Caco-2 (cell line): ENCODE data around the gene SYT1. TPM values are rescaled to one million over a fixed set of nuclear protein-coding genes. Genes with fewer than 3 reads are reported as not detected.

Source experiments
- BruUV-seq: library from RNA; stranded (reverse); fragments of 400-500 nt; replicated peaks from 2 replicates; lab custom pipeline; 2021; lab: Mats Ljungman, UMichigan
- CTCF ChIA-PET: fragments of 300-600 bp; sonication (Branson Sonifier 250); formaldehyde crosslinking; loops from one replicate; lab custom pipeline; 2022; ENCODE audit warnings: antibody characterized with exemption; lab: Charles Lee
- POLR2A ChIA-PET: fragments of 300-600 bp; sonication (Branson Sonifier 250); formaldehyde crosslinking; loops from one replicate; lab custom pipeline; 2022; ENCODE audit warnings: antibody characterized with exemption; lab: Charles Lee
- DNase-seq, 2 experiments: peaks; one replicate each; pipeline versions ENCODE4 v3.0.0 to v3.0.0-alpha.2; 2020 to 2022
- H3K27me3 ChIP-seq: replicated peaks from 2 replicates; pipeline ENCODE4 v1.6.0; 2011; ENCODE audit warnings: low read length; ENCODE audit not compliant: control insufficient read depth, insufficient read depth
- H3K36me3 ChIP-seq: 2 replicates; pipeline ENCODE4 v1.5.1; 2011; ENCODE audit warnings: low read length; ENCODE audit not compliant: control insufficient read depth, insufficient read depth
- H3K4me1 ChIP-seq: fragments of 250-450 bp; sonication (Bioruptor Pico); 2 replicates; pipeline ENCODE4 v1.5.1; 2020; ENCODE audit warnings: mild to moderate bottlenecking
- H3K4me3 ChIP-seq: 2 replicates; pipeline ENCODE4 v1.5.1; 2011; ENCODE audit warnings: low read depth, mild to moderate bottlenecking, control low read depth, low read length
- H3K9me3 ChIP-seq: fragments of 250-450 bp; sonication (Bioruptor Pico); 2 replicates; pipeline ENCODE4 v1.5.1; 2020; ENCODE audit warnings: mild to moderate bottlenecking, moderate library complexity
- H3K27ac Mint-ChIP-seq: one replicate; pipeline ENCODE4 v1.8.0; 2022; ENCODE audit warnings: mixed read lengths; ENCODE audit not compliant: unreplicated experiment
- H3K27me3 Mint-ChIP-seq: one replicate; pipeline ENCODE4 v1.8.0; 2022; ENCODE audit warnings: mixed read lengths; ENCODE audit not compliant: insufficient read depth, unreplicated experiment
- H3K36me3 Mint-ChIP-seq: one replicate; pipeline ENCODE4 v1.8.0; 2022; ENCODE audit warnings: mild to moderate bottlenecking, mixed read lengths; ENCODE audit not compliant: insufficient read depth, unreplicated experiment
- H3K4me1 Mint-ChIP-seq: one replicate; pipeline ENCODE4 v1.8.0; 2022; ENCODE audit warnings: low read depth, mixed read lengths; ENCODE audit not compliant: unreplicated experiment
- H3K4me3 Mint-ChIP-seq: one replicate; pipeline ENCODE4 v1.8.0; 2022; ENCODE audit warnings: mild to moderate bottlenecking, moderate library complexity, mixed read lengths; ENCODE audit not compliant: unreplicated experiment
- H3K9me3 Mint-ChIP-seq: one replicate; pipeline ENCODE4 v1.8.0; 2022; ENCODE audit warnings: mixed read lengths; ENCODE audit not compliant: unreplicated experiment
- CTCF ChIP-seq, 2 experiments: fragments of 200-600 bp in 1 of 2; IDR thresholded peaks; 1 replicate in 1 of 2; 2 replicates in 1 of 2; pipeline versions ENCODE4 v1.5.1 to v1.8.0; 2011 to 2022; ENCODE audit warnings: antibody characterized with exemption in 1 of 2, control low read depth in 1 of 2, inconsistent platforms in 1 of 2, low read depth in 1 of 2, low read length in 1 of 2, mild to moderate bottlenecking in 1 of 2, moderate library complexity in 1 of 2; ENCODE audit not compliant: insufficient read depth in 1 of 2, severe bottlenecking in 1 of 2, unreplicated experiment in 1 of 2
- intact Hi-C: fragments of 100-400 bp; cut with micrococcal nuclease; formaldehyde crosslinking; loops from one replicate; pipeline ENCODE4 v1.10.0; 2022; ENCODE audit not compliant: unreplicated experiment
- total RNA-seq: library from RNA; stranded (reverse); gene quantifications from 2 replicates; pipeline ENCODE4 v1.2.3, GENCODE V29; 2022

Gene SYT1
- total RNA-seq, 1 experiment from 2014 or later = 0.39 TPM

- Mint-ChIP-seq H3K4me3 (no peak overlapping the region), H3K9me3 (no peaks in the 10 kb centered on the region), H3K27ac (no peak overlapping the region), H3K27me3 (peaks cover 7% of the 10 kb centered on the region), H3K36me3 (no peaks in the 10 kb centered on the region), H3K4me1 (no peaks in the 10 kb centered on the region)
- Histone ChIP-seq H3K9me3 (no peaks in the 10 kb centered on the region), H3K27me3 (no peaks in the 10 kb centered on the region), H3K36me3 (no peaks in the 10 kb centered on the region), H3K4me3 (no peak overlapping the region), H3K4me1 (no peaks in the 10 kb centered on the region)
- BruUV-seq = no TSS peak
- ChIA-PET POLR2A (no interaction called here), CTCF (no interaction called here)
- intact Hi-C loops = no loop called here
- DNase-seq = no peak
- TF ChIP-seq CTCF (IDR thresholded peaks at IDR 0.05; ENCODE audit: insufficient read depth in 1 of 2, low read depth in 1 of 2, low read length in 1 of 2, severe bottlenecking in 1 of 2, unreplicated experiment in 1 of 2) = no peak
Observed at GRCh38 chr12:79252358-79253075, 387.9 kb downstream of the SYT1 start.

DNA sequence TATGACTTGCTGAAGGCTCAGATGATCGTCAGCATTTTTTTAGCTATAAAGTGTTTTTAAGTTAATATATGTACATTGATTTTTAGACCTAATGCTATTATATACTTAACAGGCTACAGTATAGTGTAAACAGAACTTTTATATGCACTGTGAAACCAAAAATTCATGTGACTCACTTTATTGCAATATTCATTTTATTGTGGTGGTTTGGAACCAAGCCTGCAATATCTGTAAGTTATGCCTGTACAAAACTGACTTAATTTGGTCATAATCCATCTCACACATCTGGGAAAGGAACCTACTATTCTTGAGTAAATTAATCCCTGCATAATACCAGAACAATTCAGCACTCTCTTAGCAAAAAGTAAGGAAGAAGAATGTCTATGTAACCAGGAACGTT, 390.7 kb downstream of the SYT1 start:
- H3K4me3 ChIP-seq = no peak overlapping the region
- no peaks in the 10 kb centered on the region for H3K9me3 ChIP-seq
- H3K36me3 ChIP-seq = no peaks in the 10 kb centered on the region
- no peak overlapping the region for H3K27ac Mint-ChIP-seq
- H3K27me3 Mint-ChIP-seq = peaks cover 7% of the 10 kb centered on the region
- H3K4me1 Mint-ChIP-seq = no peaks in the 10 kb centered on the region
- DNase-seq = no peak
- no peaks in the 10 kb centered on the region for H3K36me3 Mint-ChIP-seq
- intact Hi-C loops = no loop called here
- H3K27me3 ChIP-seq = no peaks in the 10 kb centered on the region
- POLR2A ChIA-PET = no interaction called here
- CTCF ChIA-PET = no interaction called here
- no peaks in the 10 kb centered on the region for H3K4me1 ChIP-seq
- TF ChIP-seq CTCF (IDR thresholded peaks at IDR 0.05; ENCODE audit: insufficient read depth in 1 of 2, low read depth in 1 of 2, low read length in 1 of 2, severe bottlenecking in 1 of 2, unreplicated experiment in 1 of 2) = no peak
- no peaks in the 10 kb centered on the region for H3K9me3 Mint-ChIP-seq
- no TSS peak for BruUV-seq
- no peak overlapping the region for H3K4me3 Mint-ChIP-seq

DNA sequence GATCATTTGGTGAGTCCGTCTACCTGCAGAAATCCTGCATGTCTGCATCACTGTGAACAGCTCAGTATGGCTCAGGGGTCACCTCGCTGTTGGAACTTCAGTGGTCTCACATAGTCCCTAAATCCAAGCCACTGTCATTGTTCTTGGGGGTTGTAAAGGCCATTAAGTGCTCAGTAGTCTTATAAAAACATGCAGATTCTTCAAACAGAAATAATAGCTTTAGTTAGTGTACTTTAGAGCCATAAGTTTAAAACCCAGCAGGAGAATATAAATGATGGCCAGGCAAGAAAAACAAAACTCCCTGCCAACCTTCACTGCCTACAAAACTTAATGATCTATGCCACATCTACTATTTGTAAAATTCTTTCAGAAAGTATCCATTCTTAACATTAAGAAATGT, 396.3 kb downstream of the SYT1 start:
- no TSS peak for BruUV-seq
- no peaks in the 10 kb centered on the region for H3K36me3 Mint-ChIP-seq

More for the DNA sequence above, 396.3 kb downstream of the SYT1 start:
- Histone ChIP-seq H3K36me3 (no peaks in the 10 kb centered on the region), H3K27me3 (no peaks in the 10 kb centered on the region), H3K9me3 (no peaks in the 10 kb centered on the region), H3K4me3 (no peak overlapping the region), H3K4me1 (no peaks in the 10 kb centered on the region)
- TF ChIP-seq CTCF (IDR thresholded peaks at IDR 0.05; ENCODE audit: insufficient read depth in 1 of 2, low read depth in 1 of 2, low read length in 1 of 2, severe bottlenecking in 1 of 2, unreplicated experiment in 1 of 2) = no peak
- Mint-ChIP-seq H3K4me3 (no peak overlapping the region), H3K4me1 (no peaks in the 10 kb centered on the region), H3K9me3 (no peaks in the 10 kb centered on the region), H3K27ac (no peak overlapping the region), H3K27me3 (no peaks in the 10 kb centered on the region)
- DNase-seq = no peak
- intact Hi-C loops = no loop called here
- ChIA-PET POLR2A (no interaction called here), CTCF (interaction anchor here (0.6 kb wide), 1 partner anchor 84 kb away, joined by 3 read pairs; no protein-coding TSS in a partner anchor)
